ENCODE results near the gene FHAD1. TPM values are rescaled to one million over a fixed set of nuclear protein-coding genes. Genes with fewer than 3 reads are reported as not detected.
A peak's percentile ranks its signal among the peaks of the same experiment; 100 is the strongest.

The FHAD1 gene
- total RNA-seq, 1 experiment from 2014 or later: 2.0 TPM

DNA sequence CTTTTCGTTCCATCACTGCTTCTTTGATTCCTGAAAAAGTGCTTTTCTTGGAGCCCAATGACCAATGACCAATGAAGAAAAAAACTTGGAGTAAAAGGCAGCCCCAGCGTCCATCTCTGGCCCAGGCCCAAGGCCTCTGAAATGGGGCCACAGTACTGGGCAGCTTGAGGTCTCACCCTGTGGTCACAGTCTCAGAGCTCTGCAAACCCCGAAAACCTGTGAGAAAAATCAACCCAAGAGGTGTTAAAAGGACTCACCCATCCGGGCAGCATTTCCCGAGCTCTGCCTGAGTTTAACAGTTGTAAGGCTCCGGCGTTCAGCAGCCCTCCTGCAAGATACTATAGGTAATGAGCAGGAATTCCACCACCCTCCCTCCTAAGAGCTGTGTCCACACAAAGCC lies 160.6 kb downstream of the FHAD1 start:
- CTCF ChIA-PET: no interaction called here
- Histone ChIP-seq H3K36me3 (ENCODE audit: insufficient read depth, low read length, poor library complexity, severe bottlenecking) (no peaks in the 10 kb centered on the region), H3K27ac (ENCODE audit: low read depth, low read length, poor library complexity, severe bottlenecking) (no peak overlapping the region), H3K4me1 (ENCODE audit: insufficient read depth, low read length, poor library complexity, severe bottlenecking) (peaks cover 13% of the 10 kb centered on the region), H3K27me3 (replicated peaks; ENCODE audit: insufficient read depth, low read depth, low read length, poor library complexity) (no peaks in the 10 kb centered on the region), H3K4me3 (ENCODE audit: low read depth, low read length, poor library complexity, severe bottlenecking) (no peak overlapping the region), H3K9me3 (ENCODE audit: low read depth, low read length, poor library complexity, severe bottlenecking) (no peaks in the 10 kb centered on the region)
- no TSS peak for BruUV-seq (replicated peaks)
- intact Hi-C loops (cut with micrococcal nuclease; ENCODE audit: unreplicated experiment): no loop called here
- no peak for DNase-seq (ENCODE audit: low spot score)
- POLR2A ChIA-PET (ENCODE audit: low non-redundant PET): no interaction called here
- TF ChIP-seq EZH2 (IDR thresholded peaks at IDR 0.05; ENCODE audit: borderline replicate concordance, low read depth, low read length, poor library complexity, severe bottlenecking): no peak
- TF ChIP-seq, protein P1, sequence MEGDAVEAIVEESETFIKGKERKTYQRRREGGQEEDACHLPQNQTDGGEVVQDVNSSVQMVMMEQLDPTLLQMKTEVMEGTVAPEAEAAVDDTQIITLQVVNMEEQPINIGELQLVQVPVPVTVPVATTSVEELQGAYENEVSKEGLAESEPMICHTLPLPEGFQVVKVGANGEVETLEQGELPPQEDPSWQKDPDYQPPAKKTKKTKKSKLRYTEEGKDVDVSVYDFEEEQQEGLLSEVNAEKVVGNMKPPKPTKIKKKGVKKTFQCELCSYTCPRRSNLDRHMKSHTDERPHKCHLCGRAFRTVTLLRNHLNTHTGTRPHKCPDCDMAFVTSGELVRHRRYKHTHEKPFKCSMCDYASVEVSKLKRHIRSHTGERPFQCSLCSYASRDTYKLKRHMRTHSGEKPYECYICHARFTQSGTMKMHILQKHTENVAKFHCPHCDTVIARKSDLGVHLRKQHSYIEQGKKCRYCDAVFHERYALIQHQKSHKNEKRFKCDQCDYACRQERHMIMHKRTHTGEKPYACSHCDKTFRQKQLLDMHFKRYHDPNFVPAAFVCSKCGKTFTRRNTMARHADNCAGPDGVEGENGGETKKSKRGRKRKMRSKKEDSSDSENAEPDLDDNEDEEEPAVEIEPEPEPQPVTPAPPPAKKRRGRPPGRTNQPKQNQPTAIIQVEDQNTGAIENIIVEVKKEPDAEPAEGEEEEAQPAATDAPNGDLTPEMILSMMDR (conservative IDR thresholded peaks at IDR 0.05; ENCODE audit: low read depth, low read length): no peak

- Histone ChIP-seq H3K27ac (ENCODE audit: low read depth, low read length, poor library complexity, severe bottlenecking) (peak overlapping the region; percentile 78), H3K27me3 (replicated peaks; ENCODE audit: insufficient read depth, low read depth, low read length, poor library complexity) (no peaks in the 10 kb centered on the region), H3K36me3 (ENCODE audit: insufficient read depth, low read length, poor library complexity, severe bottlenecking) (no peaks in the 10 kb centered on the region), H3K4me3 (ENCODE audit: low read depth, low read length, poor library complexity, severe bottlenecking) (peak overlapping the region; percentile 96), H3K4me1 (ENCODE audit: insufficient read depth, low read length, poor library complexity, severe bottlenecking) (peaks cover 13% of the 10 kb centered on the region), H3K9me3 (ENCODE audit: low read depth, low read length, poor library complexity, severe bottlenecking) (no peaks in the 10 kb centered on the region)
- TF ChIP-seq EZH2 (IDR thresholded peaks at IDR 0.05; ENCODE audit: borderline replicate concordance, low read depth, low read length, poor library complexity, severe bottlenecking): no peak
- TF ChIP-seq, protein P1 (conservative IDR thresholded peaks at IDR 0.05; ENCODE audit: low read depth, low read length): no peak
- no TSS peak for BruUV-seq (replicated peaks)
- POLR2A ChIA-PET (ENCODE audit: low non-redundant PET): no interaction called here
- CTCF ChIA-PET: no interaction called here
- DNase-seq (ENCODE audit: low spot score): no peak
- intact Hi-C loops (cut with micrococcal nuclease; ENCODE audit: unreplicated experiment): no loop called here
Observed at GRCh38 chr1:15408890-15409387, 161.9 kb downstream of the FHAD1 start.

DNA sequence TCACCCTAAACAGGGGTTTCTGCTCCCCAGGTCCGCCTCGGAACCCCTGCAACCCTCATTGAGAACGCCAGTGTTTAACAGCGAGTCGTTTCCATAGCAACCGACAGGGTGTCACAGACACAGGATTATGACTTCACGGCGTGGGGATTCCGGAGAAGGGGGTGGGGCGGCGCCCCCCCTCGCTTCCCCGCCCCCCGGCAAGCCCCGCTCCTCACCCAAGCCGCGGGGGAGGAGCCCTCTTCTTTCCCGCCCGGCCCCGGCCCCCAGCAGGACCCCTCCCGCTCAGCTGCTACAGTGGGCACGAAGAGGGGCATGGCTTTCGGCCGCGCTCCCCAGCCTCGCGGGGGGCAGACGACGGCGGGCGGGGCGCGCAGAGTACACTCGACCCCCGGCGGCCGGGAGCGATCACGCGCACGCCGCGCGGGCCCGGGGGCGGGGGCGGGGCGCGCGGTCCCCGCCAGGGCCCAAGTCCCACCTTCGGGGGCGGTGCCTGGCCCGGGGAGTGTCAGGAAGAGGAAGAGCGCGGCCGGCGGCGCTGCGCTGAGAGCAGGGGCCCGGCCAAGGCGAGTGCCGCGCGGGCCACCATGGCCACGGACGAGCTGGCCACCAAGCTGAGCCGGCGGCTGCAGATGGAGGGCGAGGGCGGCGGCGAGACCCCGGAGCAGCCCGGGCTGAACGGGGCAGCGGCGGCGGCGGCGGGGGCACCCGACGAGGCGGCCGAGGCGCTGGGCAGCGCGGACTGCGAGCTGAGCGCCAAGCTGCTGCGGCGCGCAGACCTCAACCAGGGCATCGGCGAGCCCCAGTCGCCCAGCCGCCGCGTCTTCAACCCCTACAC lies 162.6 kb downstream of the FHAD1 start, which contains the start of gene EFHD2:
Gene EFHD2, plus strand, starts transcription at position 501 of the 835 bp plus-strand sequence. Its CDS starts 84 bp downstream, at position 585.
- Histone ChIP-seq H3K4me3 (ENCODE audit: low read depth, low read length, poor library complexity, severe bottlenecking) (peak within 1 kb of the TSS; percentile 96), H3K27ac (ENCODE audit: low read depth, low read length, poor library complexity, severe bottlenecking) (peak within 1 kb of the TSS; percentile 78), H3K9me3 (ENCODE audit: low read depth, low read length, poor library complexity, severe bottlenecking) (no peaks in the 10 kb centered on the region), H3K27me3 (replicated peaks; ENCODE audit: insufficient read depth, low read depth, low read length, poor library complexity) (no peaks in the 10 kb centered on the region), H3K4me1 (ENCODE audit: insufficient read depth, low read length, poor library complexity, severe bottlenecking) (peaks cover 13% of the 10 kb centered on the region), H3K36me3 (ENCODE audit: insufficient read depth, low read length, poor library complexity, severe bottlenecking) (no peaks in the 10 kb centered on the region)
- DNase-seq (ENCODE audit: low spot score): peak; percentile 93
- TF ChIP-seq, protein P1 (conservative IDR thresholded peaks at IDR 0.05; ENCODE audit: low read depth, low read length): no peak
- no peak for TF ChIP-seq EZH2 (IDR thresholded peaks at IDR 0.05; ENCODE audit: borderline replicate concordance, low read depth, low read length, poor library complexity, severe bottlenecking)
- ChIA-PET CTCF (no interaction called here), POLR2A (ENCODE audit: low non-redundant PET) (no interaction called here)
- no TSS peak for BruUV-seq (replicated peaks)
- intact Hi-C loops (cut with micrococcal nuclease; ENCODE audit: unreplicated experiment): loop anchor here (5.0 kb wide), 1 partner anchor 87 kb away; no protein-coding TSS in a partner anchor
